Measurements from ENCODE around the gene MEGF11. TPM values are rescaled to one million over a fixed set of nuclear protein-coding genes. Genes with fewer than 3 reads are reported as not detected.

The MEGF11 gene
- total and polyA plus RNA-seq, 8 donors, result 2.6 to 17.4 (median 9.9) TPM; not detected in 1

DNA sequence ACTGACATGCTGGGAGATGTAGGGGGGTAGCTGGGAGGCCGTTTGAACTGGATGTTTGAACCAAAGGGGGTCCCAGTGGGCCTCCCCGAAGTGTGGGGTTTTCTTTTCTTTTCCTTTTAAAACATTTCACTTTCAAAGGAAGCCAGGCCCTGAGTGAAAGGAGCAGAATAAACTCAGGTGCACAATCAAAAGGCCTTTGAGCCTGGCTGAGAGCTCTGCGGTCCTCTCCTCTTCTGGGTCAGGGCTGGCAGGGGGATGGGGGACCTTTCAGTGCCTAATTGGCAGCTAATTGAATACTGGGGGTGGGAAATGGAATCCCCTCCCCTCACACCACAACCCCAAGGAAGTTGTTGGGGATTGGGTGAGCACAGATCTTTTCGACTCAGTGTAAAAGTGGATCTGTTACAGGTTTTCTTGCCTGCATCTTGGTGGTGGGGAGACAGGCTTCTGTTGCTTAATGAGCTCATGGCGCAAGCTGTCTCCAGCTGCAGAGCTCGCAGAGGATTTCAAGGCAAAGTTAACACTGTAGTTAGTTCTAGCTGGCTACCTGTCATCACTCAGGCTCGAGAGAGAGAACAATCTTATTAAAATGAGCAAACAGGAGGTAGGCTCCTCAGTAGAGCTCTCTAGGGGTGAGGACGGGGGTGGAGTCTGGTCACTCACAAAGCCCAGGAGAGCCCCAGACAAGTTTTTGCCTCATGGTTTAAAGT lies 251.7 kb downstream of the MEGF11 start:
- DNase-seq (no peak), ATAC-seq (no peak)
- no peaks in the 10 kb centered on the region for H3K9me3 ChIP-seq
- TF ChIP-seq, protein P1, sequence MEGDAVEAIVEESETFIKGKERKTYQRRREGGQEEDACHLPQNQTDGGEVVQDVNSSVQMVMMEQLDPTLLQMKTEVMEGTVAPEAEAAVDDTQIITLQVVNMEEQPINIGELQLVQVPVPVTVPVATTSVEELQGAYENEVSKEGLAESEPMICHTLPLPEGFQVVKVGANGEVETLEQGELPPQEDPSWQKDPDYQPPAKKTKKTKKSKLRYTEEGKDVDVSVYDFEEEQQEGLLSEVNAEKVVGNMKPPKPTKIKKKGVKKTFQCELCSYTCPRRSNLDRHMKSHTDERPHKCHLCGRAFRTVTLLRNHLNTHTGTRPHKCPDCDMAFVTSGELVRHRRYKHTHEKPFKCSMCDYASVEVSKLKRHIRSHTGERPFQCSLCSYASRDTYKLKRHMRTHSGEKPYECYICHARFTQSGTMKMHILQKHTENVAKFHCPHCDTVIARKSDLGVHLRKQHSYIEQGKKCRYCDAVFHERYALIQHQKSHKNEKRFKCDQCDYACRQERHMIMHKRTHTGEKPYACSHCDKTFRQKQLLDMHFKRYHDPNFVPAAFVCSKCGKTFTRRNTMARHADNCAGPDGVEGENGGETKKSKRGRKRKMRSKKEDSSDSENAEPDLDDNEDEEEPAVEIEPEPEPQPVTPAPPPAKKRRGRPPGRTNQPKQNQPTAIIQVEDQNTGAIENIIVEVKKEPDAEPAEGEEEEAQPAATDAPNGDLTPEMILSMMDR (IDR thresholded peaks at IDR 0.05), result no peak
- H3K36me3 ChIP-seq, result no peaks in the 10 kb centered on the region
- no peak overlapping the region for H3K4me3 ChIP-seq
- H3K27me3 ChIP-seq, result peaks cover 0 to 54% of the 10 kb centered on the region in 2 donors
- H3K27ac ChIP-seq, result no peak overlapping the region
- H3K4me1 ChIP-seq, result no peaks in the 10 kb centered on the region
- intact Hi-C loops (cut with DNase I), result no loop called here

DNA sequence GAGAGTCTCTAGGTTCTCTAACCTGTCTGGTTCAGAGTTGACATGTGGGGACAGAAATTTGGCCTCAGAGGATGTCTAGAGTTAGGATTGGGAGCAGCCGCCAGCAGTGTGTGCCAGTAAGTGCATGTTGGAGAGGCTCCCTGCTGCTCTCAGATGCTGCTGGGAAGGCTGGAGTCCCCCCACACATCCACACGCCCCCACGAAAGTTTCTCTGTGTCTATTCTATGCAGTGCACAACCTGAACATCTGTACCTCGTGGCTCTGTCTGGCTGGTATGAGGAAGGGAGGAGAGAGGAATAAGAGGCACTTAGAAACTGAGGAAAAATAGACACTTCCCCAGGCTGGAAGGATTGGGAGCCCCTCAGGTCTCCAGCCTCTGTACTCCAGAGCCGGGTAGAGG lies 252.5 kb downstream of the MEGF11 start:
- intact Hi-C loops (cut with DNase I), result no loop called here
- Histone ChIP-seq H3K27ac (no peak overlapping the region), H3K9me3 (no peaks in the 10 kb centered on the region), H3K4me1 (no peaks in the 10 kb centered on the region), H3K27me3 (peaks cover 0 to 57% of the 10 kb centered on the region in 2 donors), H3K4me3 (no peak overlapping the region), H3K36me3 (no peaks in the 10 kb centered on the region)
- DNase-seq (no peak), ATAC-seq (no peak)
- TF ChIP-seq, protein P1 (IDR thresholded peaks at IDR 0.05), result no peak

DNA sequence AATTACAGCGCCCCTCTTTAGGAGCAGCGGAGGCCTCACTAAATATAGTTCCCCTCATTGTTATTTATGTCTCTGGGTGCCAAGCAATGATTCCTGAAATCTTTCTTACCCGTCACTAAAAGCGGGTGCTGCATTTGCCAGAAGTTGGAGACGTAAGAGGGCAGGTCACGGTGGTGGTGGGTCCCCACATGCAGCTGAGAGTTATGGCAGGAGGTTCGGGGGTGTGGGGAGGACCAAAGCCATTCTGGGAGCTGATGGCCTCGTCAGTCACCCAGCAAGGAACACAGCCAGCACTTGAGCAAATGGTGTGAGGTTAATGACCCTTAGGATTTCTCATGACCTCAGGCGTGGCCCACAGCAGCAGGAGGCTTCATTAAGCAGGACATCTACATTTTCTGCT lies 255.1 kb downstream of the MEGF11 start:
- H3K36me3 ChIP-seq, result no peaks in the 10 kb centered on the region
- ATAC-seq (no peak), DNase-seq (no peak)
- no peak overlapping the region for H3K27ac ChIP-seq
- TF ChIP-seq, protein P1 (IDR thresholded peaks at IDR 0.05), result no peak
- peaks cover 0 to 60% of the 10 kb centered on the region in 2 donors for H3K27me3 ChIP-seq
- H3K9me3 ChIP-seq, result no peaks in the 10 kb centered on the region
- H3K4me3 ChIP-seq, result no peak overlapping the region
- no peaks in the 10 kb centered on the region for H3K4me1 ChIP-seq
- intact Hi-C loops (cut with DNase I), result no loop called here

DNA sequence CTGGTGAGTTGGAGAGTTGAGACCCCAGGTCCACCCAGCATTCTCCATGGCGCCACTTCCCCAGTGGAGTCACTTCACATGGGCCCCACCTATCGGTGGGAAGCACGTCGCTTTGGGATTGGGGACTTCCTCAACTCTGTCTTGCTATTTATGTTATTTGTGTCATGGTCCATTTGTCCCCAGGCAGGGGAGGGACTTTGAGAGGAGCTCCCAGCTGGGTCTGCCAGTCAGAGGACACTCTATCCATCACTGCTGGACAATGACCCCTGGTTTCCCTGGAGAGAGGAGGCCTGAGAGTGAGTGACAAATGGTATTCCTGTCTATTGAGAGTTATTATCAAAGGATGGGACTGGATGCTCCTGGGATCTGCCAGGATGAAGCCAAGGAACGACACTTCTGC lies 256.6 kb downstream of the MEGF11 start:
- Histone ChIP-seq H3K4me1 (no peaks in the 10 kb centered on the region), H3K36me3 (no peaks in the 10 kb centered on the region), H3K27me3 (peaks cover 0 to 65% of the 10 kb centered on the region in 2 donors), H3K9me3 (no peaks in the 10 kb centered on the region), H3K27ac (no peak overlapping the region), H3K4me3 (no peak overlapping the region)
- TF ChIP-seq, protein P1 (IDR thresholded peaks at IDR 0.05), result no peak
- no peak for ATAC-seq
- no peak for DNase-seq
- intact Hi-C loops (cut with DNase I), result no loop called here

DNA sequence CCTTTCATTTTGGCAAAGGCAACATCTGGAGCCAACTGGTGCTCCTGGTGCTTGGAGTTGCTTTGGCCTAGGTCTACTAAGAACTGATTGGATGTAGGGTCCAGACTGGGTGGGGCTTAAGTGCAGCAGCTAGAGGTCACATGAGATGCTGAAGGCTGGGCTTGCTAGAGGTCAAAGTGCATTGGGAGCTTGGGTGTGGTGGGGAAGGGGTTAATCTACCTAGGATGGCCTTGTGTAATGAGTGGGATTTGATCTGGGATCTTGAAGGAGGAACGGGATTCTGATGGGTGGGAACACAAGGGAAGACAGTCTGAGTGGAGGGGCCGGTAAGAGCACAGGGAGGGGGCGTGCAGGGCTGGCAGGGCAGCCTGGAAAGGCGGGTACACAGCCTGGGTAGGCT lies 258.7 kb downstream of the MEGF11 start:
- H3K9me3 ChIP-seq, result no peaks in the 10 kb centered on the region
- TF ChIP-seq, protein P1 (IDR thresholded peaks at IDR 0.05), result no peak
- ATAC-seq (no peak), DNase-seq (no peak)
- no peak overlapping the region for H3K4me3 ChIP-seq
- no peak overlapping the region for H3K27ac ChIP-seq
- H3K4me1 ChIP-seq, result no peaks in the 10 kb centered on the region
- intact Hi-C loops (cut with DNase I), result no loop called here
- H3K36me3 ChIP-seq, result no peaks in the 10 kb centered on the region
- peaks cover 0 to 66% of the 10 kb centered on the region in 2 donors for H3K27me3 ChIP-seq

All from left lung (tissue), 10 donors.